ENCODE data around the gene VPS13D.
"Not testable (repeated sequence)": the region's sequence is repeated elsewhere in the genome, so short reads cannot be mapped to it uniquely, and the experiment has no call there.

VPS13D gene

DNA sequence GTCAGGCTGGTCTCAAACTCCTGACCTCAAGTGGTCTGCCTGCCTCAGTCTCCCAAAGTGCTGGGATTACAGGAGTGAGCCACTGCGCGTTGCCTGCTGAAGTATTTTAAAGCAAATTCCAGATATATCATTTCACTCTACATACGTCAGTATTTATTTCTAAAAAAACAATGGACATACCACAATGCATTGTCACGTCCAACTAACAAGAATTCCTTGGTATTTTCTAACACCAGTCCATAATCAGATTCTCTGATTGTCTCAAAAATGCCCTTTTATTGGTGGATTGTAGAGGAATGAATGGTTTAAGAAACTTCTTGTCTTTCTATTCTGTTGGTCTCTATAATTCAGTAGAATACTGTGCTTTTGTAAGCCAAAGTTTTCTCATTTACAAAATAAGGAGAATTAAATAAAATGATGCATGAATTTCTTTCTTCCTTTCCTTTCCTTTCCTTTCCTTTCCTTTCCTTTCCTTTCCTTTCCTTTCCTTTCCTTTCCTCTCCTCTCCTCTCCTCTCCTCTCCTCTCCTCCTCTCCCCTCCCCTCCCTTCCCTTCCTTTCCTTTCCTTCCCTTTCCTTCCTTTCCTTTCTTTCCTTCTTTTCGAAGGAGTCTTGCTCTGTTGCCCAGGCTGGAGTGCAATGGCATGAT lies 55.8 kb downstream of the VPS13D start:
- no peak for DNase-seq (ENCODE audit: low spot score)

DNA sequence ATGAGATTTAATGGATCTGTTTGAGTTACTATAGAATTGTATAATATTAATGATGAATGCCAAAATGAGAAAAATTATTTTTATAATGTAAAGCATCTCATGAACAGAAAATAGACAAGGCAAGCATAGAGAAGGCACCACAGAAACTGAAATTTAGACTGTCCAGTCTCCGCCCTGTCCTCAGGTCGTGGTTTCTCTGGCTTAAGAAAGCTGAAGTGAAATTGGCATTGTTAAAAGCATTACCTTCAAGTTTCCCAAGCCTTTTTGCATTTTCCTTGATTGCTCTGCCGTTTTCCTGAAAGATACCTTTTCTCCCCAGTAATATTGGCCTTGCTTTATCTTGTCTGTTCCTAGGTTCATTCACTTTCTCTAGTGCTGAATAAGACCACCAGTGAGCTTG lies 58.0 kb downstream of the VPS13D start:
- no peak for DNase-seq (ENCODE audit: low spot score)

DNA sequence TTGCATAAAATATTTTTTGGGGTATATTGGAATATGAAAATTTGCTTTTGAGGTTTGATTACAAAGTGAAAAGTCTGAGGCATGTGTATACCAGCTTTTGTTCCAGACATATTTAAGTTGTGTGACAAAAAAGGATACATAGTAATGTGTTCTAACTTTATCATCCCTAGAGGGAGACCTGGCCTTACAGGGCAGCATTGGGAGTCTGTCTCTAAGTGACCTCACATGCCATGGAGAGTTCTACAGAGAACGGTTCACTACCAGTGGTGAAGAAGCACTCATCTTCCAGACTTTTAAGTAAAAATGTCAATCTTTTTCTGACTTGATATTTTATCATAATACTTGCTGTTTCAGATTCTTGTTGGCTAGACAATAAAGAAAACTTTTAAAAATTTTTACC lies 61.0 kb downstream of the VPS13D start:
- DNase-seq (ENCODE audit: low spot score), result no peak

DNA sequence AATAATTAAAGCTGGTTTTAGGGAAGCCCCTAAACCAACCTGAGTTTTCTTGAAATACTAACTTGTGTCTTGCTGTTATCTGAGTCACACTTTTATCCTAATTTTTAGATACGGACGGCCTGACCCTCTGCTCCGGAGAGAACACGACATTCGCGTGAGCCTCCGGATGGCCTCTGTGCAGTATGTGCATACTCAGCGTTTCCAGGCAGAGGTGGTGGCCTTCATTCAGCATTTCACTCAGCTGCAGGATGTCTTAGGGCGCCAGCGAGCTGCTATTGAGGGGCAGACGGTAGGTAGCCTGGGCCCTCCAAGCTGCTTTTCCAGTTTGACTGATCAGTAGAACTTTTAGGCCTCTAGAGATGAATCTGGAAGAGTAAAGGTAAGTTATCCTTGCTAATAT lies 63.6 kb downstream of the VPS13D start:
- DNase-seq (ENCODE audit: low spot score), result no peak

DNA sequence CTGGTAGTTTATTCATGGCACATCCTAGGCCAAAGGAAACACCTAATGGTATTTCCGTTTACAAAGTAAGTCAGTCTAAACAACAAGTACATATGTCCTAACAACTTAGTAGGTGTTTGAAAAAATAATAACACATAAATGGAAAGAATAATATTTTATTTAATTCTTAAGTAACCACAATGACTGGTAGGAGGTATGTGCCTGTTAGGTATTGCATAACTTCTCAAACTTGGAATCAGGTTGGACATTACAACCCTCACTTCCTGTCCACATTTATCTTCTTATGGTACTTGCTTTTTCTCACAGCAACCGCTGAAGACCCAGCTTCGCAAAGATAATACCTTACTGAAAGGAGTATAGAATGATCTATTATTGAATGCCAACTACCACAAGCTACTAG lies 64.2 kb downstream of the VPS13D start:
- no peak for DNase-seq (ENCODE audit: low spot score)

DNA sequence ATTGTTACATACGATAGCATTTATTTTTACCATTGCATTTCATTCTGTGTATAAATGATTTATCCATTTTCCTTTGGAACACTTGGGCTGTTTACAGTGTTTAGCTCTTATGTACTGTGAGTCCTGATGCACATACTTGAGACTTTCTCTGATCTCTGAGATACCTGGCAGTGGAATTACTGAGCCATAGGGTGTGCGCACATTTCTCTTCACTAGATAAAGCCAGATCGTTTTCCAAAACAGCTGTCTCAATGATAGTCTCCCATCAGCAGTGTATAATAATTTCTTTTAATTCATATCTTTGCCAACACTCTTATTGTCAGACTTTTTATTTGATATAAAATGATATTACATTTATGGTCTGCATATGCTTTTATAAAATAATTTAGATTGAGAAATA lies 66.2 kb downstream of the VPS13D start:
- no peak for DNase-seq (ENCODE audit: low spot score)

DNA sequence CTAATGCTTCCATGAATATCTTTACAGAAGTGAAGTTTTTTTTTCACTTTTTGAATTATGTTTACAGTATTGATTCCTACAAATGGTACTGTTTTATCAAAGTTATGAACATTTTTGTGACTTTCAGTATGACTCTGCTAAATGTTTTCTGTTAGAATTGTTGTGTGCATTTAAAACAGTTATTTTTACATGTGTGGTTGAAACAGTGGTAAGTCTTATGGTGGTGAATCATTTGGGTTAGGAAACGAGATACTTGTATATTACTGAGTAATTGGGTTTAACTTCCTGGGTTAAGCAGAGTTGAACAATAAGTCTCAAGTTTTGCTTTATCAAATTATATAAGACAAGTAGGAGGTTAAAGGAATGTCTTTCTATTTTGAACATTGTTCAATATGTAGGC lies 66.8 kb downstream of the VPS13D start:
- DNase-seq (ENCODE audit: low spot score), result peak; percentile 58

DNA sequence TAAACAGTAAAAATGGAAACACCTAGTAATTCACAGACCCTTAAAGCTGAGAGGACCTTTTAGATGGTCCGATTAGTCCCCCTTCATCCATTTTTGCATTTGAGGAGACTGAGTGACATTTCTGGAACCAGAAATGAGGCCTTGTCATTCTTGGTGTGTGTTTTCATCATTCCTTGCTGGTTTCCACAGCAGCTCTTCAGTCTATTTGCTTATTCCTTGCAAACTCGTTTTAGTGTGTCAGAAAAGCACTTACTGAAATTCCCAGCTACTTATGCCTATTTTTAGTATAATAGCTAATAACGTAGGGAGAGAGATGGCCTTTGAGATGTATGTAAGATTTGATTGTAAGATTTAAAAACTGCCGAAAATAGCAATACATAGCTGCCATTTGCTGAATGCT lies 70.9 kb downstream of the VPS13D start:
- no peak for DNase-seq (ENCODE audit: low spot score)

DNA sequence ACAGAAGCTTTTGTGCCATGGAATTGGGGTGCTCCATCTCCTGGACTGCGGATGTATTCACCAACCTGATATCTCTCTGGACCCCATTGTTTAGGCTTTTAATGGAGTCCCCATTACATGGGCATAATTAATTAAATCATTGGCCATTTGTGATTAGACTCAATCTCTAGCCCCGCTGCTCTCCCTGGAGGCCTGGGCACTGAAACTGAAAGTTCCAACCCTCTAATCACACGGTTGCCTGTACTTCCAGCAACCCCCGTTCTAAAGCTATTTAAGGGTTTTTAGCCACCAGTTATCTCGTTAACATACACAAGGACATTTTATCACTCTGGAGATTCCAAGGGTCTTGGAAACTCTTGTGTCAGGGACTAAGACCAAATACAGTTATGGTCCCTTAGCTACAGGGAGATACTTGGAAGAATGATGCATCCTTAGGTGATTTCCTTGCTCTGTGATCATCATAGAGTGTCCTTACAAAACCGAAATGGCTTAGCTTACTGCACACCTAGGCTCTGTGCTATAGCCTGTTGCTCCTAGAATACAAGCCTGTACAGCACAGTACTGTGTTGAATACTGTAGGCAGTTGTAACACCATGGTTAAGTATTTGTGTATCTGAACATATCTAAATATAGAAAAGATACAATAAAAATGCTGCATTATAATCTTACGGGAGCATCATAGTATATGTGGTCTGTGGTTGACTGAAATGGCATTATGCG lies 71.8 kb downstream of the VPS13D start:
- DNase-seq (ENCODE audit: low spot score), result no peak

DNA sequence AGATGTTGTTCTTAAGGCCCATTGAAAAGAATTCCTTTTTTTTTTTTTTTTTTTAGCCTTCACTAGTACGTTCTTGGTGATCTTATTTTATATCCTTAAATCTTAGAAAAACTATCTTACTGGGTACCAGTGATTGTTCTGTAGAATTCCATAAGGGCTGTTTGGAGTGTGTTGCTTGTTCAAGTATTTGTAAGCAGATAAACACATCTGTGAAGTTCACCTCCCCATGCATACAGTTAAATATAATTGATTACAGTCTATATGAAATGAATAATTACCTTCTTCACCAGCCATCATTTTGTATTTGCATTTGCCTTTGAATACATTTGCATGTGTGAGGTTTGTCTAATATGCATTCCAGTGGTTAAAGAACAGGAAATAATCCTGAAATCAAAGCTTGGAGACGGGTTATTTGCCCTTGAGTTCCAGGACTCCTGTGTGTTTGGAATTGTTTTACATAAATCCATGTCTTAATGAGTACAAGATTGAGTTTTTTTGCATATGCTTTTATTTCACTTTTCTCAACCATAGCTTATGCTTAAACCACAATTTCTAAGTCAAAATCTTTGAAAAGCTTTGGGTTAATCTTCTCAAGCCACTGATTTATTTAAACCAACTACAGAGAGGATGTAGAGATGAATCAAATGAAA lies 73.1 kb downstream of the VPS13D start:
- no peak for DNase-seq (ENCODE audit: low spot score)

DNA sequence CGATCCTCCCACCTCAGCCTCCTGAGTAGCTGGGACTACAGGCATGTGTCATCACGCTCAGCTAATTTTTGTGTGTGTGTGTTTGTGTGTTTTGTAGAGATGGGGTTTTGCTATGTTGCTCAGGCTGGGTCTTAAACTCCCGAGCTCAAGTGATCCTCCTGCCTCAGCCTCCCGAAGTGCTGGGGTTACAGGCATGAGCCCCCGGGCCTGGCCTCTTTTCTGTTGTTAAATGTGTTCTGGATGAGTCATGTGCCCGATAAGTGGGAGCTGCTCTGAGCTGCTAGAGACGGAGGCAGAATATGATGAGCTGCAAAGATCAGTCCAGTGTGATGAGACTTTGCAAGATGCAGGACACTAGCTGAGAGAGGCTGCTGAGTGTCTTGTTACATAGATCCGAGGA lies 75.5 kb downstream of the VPS13D start:
- no peak for DNase-seq (ENCODE audit: low spot score)

DNA sequence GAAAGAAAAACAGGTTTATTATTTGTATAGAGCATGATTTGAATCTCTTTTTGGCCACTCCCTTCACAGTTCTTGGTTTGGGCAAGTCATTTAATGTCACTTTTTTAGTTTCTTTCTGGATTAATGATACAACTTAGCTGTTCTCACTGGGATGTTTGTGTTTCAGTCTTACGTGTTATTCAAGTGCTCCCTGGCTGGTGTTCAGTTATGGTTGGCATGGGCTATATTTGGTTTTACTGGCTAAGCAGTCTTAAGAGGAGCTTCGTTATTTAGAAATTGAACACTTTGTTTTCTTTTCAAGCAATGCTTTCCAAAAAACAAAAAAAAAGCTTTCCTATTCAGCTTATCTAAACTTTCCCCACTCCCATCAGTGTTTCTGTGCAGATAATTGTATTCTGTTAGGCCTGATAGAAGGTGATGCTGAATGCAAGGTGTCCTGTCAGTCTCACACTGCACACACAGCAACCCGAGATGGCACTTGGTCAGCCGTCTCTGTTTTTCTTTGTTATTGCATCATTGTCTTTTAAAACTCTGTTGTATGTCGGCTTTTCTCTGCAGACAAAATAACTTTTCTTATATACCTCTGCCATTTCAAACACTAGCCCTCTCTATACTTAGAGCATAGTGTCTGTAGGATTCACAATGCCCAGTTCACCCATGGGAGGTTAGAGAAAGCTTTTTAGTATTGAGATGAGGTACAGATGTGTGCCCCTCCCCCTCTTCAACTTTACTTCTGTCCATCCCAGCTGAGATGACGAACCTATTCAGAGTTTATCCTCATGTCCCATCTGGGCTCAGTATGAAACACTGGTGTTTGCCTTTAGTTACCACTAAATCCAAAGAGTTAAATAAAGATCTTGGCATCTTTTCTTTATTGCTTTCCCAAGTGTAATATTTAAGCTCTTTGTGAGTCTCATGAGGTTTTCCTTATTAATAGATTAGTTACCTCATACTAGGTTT lies 80.2 kb downstream of the VPS13D start:
- DNase-seq (ENCODE audit: low spot score), result no peak

DNA sequence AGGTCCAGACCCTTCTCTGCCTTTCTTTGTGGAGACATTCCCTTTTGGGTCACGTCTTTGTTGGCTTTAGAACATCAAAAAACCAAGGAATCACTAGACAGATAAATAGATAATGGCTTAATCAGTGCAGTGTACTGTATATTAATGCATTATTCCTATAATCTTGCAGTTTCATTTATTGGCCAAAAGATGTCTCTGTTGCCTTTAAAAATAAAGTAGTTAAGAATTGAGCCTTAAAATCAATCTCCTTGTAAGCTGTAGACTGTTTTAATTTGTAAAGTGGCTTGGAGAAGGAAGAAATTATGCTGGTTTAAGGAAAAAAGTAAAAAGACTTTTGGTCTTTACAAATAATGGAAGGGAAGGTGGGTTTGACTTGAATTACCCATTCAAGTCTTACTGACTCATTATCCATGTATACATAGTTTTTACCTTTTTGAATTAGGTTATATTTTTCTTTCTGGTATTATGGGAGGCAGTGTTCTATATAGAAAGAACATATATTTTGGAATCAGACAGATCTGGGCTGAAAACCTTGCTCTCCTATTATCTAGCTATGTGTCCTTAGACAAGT lies 84.6 kb downstream of the VPS13D start:
- DNase-seq (ENCODE audit: low spot score), result peak; percentile 38

DNA sequence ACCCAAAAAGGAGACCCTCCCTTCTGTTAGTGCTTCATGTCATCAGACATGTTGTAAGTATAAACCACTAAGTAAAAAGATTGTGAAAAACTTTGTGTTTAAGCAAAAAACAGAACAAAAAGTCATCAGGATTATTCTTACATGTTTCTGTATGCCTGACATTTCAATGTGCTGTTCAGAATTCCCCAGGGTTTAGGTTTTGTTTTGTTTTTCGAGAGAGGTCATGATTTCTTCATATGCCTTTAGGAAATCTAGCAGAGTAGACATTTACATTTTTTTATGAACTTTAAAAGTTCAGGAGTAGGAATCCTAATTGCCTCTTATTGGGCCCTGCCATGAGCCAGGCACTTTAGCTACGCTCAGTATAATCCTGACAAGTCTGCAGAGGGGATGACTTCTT lies 85.3 kb downstream of the VPS13D start:
- no peak for DNase-seq (ENCODE audit: low spot score)

DNA sequence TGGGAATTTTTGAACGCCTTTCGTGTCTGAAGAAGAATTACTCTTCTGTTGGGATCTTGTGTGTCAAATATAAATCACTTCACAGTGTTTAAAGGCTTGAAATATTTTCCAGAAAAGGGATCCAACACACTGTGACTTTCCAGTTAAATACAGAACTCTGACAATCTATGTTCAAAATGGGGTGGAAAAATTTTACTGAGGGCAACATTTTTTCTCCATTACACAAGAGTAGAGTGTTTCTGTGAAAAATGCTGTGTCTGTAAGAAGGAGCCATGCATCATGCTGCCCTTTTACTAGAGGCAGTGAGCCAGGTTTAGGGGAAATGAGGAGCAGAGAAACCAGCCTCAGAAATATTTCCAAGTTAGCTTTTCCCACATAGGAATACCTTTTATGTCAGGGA lies 86.5 kb downstream of the VPS13D start:
- peak; percentile 48 for DNase-seq (ENCODE audit: low spot score)

DNA sequence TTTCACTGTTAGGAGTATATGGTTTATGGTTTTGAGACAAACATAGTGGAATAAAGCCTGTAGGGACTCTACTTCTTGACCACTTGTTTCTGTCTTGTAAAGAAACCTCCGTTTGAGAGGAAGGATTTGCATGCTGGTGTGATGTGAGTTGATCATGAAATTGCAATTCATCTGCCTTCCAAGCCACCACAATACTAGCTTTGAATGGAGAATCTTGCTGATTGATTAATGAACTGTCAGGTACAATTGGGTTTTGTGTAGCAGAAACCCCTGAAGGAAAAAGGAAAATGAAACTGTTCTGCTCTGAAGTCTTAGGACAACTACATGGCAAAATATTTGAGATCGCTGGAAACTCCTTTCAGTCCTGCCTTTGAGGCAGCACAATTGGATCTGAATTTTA lies 90.7 kb downstream of the VPS13D start:
- DNase-seq (ENCODE audit: low spot score), result no peak

DNA sequence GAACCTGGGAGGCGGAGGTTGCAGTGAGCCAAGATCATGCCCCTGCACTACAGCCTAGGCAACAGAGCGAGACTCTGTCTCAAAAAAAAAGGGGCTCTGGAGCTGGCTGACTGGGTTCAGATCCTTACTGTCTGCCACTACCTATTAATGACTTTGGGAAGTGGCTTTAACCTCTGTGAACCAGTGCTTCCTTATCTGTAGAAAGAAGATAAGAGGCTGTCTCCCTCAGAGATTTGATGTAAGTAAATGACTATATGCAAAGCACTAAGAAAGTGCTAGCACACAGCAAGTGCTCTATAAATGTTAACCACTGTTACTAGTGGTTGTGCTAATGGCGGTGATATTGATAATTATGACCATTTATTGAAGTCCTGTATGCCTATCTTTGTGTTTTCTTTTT lies 94.6 kb downstream of the VPS13D start:
- DNase-seq (ENCODE audit: low spot score), result no peak

DNA sequence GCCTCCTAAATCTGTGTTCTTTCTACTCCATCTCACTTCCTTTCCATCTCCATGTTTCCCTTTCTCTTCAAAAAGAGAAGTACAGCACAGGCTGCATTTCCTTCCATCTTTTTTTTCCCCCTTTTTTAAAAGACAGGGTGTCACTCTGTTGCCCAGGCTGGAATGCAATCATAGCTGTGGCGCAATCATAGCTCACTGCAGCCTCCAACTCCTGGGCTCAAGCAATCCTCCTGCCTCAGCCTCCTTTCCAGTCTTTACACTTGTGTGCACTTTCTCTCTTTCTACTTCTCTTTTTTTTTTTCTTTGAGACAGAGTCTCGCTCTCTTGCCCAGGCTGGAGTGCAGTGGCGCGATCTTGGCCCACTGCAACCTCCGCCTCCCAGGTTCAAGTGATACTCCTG lies 95.1 kb downstream of the VPS13D start:
- not testable (repeated sequence) for DNase-seq (ENCODE audit: low spot score)

DNA sequence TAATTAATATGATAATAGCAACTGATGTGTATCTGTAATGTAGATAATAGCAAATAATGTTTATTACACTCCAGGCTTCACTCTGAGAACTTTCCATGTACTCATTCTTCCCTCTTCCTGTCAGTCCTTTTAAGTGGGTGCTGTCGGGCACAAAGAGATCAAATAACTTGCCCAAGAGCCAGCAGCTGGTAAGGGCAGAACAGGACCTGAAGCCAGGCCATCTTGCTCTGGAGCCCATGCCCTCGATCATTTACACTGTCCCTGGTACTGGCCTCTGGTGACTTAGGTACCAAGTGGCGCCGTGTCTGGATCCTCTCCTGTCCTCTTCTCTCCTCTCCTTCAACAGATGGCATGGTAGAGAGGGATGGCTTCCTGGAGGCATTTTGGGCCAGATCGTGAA lies 97.2 kb downstream of the VPS13D start:
- no peak for DNase-seq (ENCODE audit: low spot score)

DNA sequence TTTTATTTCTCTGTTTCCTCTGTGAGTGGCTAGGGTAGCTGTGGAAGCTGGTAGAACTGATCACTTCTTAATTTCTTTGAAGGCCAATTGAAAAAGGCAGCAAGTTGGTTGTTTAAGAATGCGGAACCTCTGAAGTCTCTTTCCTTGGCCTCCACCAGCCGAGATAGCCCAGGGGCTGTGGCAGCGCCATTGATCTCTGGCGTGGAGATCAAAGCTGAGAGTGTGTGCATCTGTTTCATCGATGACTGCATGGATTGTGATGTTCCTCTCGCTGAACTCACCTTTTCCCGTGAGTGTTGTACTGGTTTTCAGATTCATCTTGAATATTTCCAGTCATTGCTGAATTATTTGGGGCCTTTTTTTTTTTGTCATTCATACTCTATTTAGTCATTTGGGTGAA lies 97.7 kb downstream of the VPS13D start:
- DNase-seq (ENCODE audit: low spot score), result no peak

DNA sequence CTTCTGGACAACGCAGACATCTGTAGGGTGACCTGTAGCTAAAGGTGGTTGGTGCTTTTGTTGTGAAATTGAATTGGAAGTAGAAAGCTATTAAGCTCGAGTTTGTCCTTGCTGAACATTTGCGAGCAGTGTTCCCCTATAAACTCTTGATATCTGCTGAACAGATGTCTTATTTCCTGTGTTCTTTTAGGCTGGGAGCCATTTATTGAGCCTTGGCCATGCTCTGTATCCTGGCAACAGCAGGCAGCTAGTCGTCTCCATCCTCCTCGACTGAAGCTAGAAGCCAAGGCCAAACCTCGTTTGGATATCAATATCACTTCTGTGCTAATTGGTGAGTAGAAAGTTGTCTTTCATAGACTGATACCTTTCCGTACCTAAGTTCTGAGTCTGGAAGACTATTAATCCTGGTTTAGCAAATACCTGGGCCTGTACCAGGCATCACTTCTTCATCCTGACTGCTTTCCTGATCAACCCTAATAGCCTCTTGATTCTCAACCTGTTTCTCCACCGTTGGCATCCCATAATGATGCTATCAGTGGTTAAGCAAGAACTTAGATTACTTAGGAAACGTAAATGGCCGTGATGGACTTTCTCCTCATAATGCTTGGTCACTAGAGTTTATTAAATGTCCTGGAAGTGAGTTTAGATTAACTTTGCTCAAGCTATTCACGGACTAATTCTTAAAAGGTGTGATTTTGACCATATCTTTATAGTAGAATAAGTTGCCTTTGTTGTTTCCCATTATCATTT lies 103.4 kb downstream of the VPS13D start:
- DNase-seq (ENCODE audit: low spot score), result no peak

Data from AG20443 (cell line).